A549 (cell line): Measurements from ENCODE around the gene SURF1. TPM values are rescaled to one million over a fixed set of nuclear protein-coding genes. Genes with fewer than 3 reads are reported as not detected.
A peak's percentile ranks its signal among the peaks of the same experiment; 100 is the strongest.

Source experiments
- ATAC-seq, 2 experiments: fragments of 200-7000 bp in 1 of 2; fragments of >200 bp in 1 of 2; cut with Nextera tagmentation in 1 of 2; cut with Tn5 transposase in 1 of 2; 3 replicates each; pipeline versions ENCODE4 v1.8.0 to v1.9.1; 2018 to 2020; ENCODE audit warnings: mild to moderate bottlenecking in 1 of 2, moderate library complexity in 1 of 2
- CTCF ChIA-PET: fragments of 300-600 bp; sonication (Branson Sonifier 250); formaldehyde crosslinking; extraction: SDS; loops from one replicate; lab custom pipeline; 2021; ENCODE audit warnings: antibody characterized with exemption, inconsistent platforms; lab: Yijun Ruan, JAX
- POLR2A ChIA-PET: fragments of 350-600 bp; formaldehyde crosslinking; extraction: SDS; loops from one replicate; lab custom pipeline; 2021; ENCODE audit warnings: antibody characterized with exemption, inconsistent platforms; lab: Yijun Ruan, JAX
- DNase-seq, 2 experiments: peaks; one replicate each; pipeline versions ENCODE4 v3.0.0 to v3.0.0-alpha.2; 2011 to 2016; ENCODE audit warnings: low read depth in 1 of 2, low spot score in 1 of 2
- FAIRE-seq: peaks from 2 replicates; lab custom pipeline; 2011; peaks lifted over from hg19 to GRCh38; lab: Jason Lieb, UNC
- H3K27ac ChIP-seq, 2 experiments: fragments of >200 bp; sonication (Bioruptor Twin); formaldehyde crosslinking; 3 replicates each; pipeline ENCODE4 v1.5.1; 2016 to 2017
- H3K4me1 ChIP-seq: fragments of >200 bp; sonication (Bioruptor Twin); formaldehyde crosslinking; 3 replicates; pipeline ENCODE4 v1.6.1; 2016
- H3K4me2 ChIP-seq: fragments of >200 bp; sonication (Bioruptor Twin); formaldehyde crosslinking; 3 replicates; pipeline ENCODE4 v1.6.1; 2016
- H3K4me3 ChIP-seq: fragments of >200 bp; sonication (Bioruptor Twin); formaldehyde crosslinking; 3 replicates; pipeline ENCODE4 v1.5.1; 2016
- H3K9me3 ChIP-seq: fragments of >200 bp; sonication (Bioruptor Twin); formaldehyde crosslinking; 3 replicates; pipeline ENCODE4 v1.6.1; 2016
- BHLHE40 ChIP-seq: IDR thresholded peaks from 2 replicates; pipeline ENCODE4 v1.6.1; 2012; ENCODE audit warnings: low read depth, low read length, inconsistent platforms
- CBX2 ChIP-seq: fragments of 200-600 bp; sonication (generic); IDR thresholded peaks from 2 replicates; pipeline ENCODE4 v1.6.1; 2016; ENCODE audit warnings: low read depth, mild to moderate bottlenecking, borderline replicate concordance
- CBX8 ChIP-seq: fragments of 200-600 bp; sonication (generic); IDR thresholded peaks from 2 replicates; pipeline ENCODE4 v1.6.1; 2016
- EHF ChIP-seq: fragments of 250-450 bp; sonication (Bioruptor Pico); IDR thresholded peaks from 2 replicates; pipeline ENCODE4 v1.5.0; 2020; ENCODE audit warnings: mild to moderate bottlenecking
- EHMT2 ChIP-seq: fragments of 200-600 bp; sonication (generic); IDR thresholded peaks from 2 replicates; pipeline ENCODE4 v1.6.1; 2016; ENCODE audit warnings: antibody characterized with exemption, low read depth, mild to moderate bottlenecking, moderate library complexity
- ESRRA ChIP-seq: fragments of 150-350 bp; IDR thresholded peaks from 2 replicates; pipeline ENCODE4 v1.6.1; 2014; ENCODE audit warnings: mild to moderate bottlenecking, low read length, borderline replicate concordance
- FOXS1 ChIP-seq: fragments of 250-450 bp; sonication (Bioruptor Pico); IDR thresholded peaks from 2 replicates; pipeline ENCODE4 v1.5.0; 2020; ENCODE audit warnings: mild to moderate bottlenecking, moderate library complexity
- HOXA7 ChIP-seq: fragments of 250-450 bp; sonication (Bioruptor Pico); IDR thresholded peaks from 2 replicates; pipeline ENCODE4 v1.5.0; 2020; ENCODE audit warnings: mild to moderate bottlenecking, moderate library complexity
- HOXB5 ChIP-seq: fragments of 250-450 bp; sonication (Bioruptor Pico); IDR thresholded peaks from 2 replicates; pipeline ENCODE4 v1.5.0; 2020; ENCODE audit warnings: mild to moderate bottlenecking, moderate library complexity
- JUN ChIP-seq, 2 experiments: fragments of >200 bp; sonication (Bioruptor Twin); formaldehyde crosslinking; IDR thresholded peaks; 2 replicates in 1 of 2; 3 replicates in 1 of 2; pipeline ENCODE4 v1.6.1; 2016 to 2017
- KDM5A ChIP-seq: fragments of 200-600 bp; sonication (generic); IDR thresholded peaks from 2 replicates; pipeline ENCODE4 v1.6.1; 2016; ENCODE audit warnings: antibody characterized with exemption, mild to moderate bottlenecking
- MAFK ChIP-seq: fragments of 450-650 bp; IDR thresholded peaks from 2 replicates; pipeline ENCODE4 v1.6.1; 2014; ENCODE audit not compliant: partially characterized antibody
- MAX ChIP-seq: IDR thresholded peaks from 2 replicates; pipeline ENCODE4 v1.6.1; 2012
- MAZ ChIP-seq: fragments of 150-350 bp; IDR thresholded peaks from 2 replicates; pipeline ENCODE4 v1.6.1; 2014; ENCODE audit warnings: antibody characterized with exemption, low read depth, low read length, borderline replicate concordance
- MYC ChIP-seq: IDR thresholded peaks from 2 replicates; pipeline ENCODE4 v1.6.1; 2012; ENCODE audit warnings: mild to moderate bottlenecking, inconsistent platforms, low read length, improper control_type of control experiment, borderline replicate concordance
- PBX3 ChIP-seq: IDR thresholded peaks from 2 replicates; pipeline ENCODE4 v1.6.1; 2012
- PHF8 ChIP-seq: fragments of 200-600 bp; sonication (generic); IDR thresholded peaks from 2 replicates; pipeline ENCODE4 v1.6.1; 2016; ENCODE audit warnings: low read depth, mild to moderate bottlenecking, antibody characterized with exemption, moderate library complexity, borderline replicate concordance
- POLR2A ChIP-seq: IDR thresholded peaks from 2 replicates; pipeline ENCODE4 v1.6.1; 2012; ENCODE audit warnings: mild to moderate bottlenecking, low read length
- RARB ChIP-seq: fragments of 250-450 bp; sonication (Bioruptor Pico); IDR thresholded peaks from 2 replicates; pipeline ENCODE4 v1.8.0; 2021; ENCODE audit warnings: mild to moderate bottlenecking, moderate library complexity
- TFCP2L1 ChIP-seq: fragments of 250-450 bp; sonication (Bioruptor Pico); IDR thresholded peaks from 2 replicates; pipeline ENCODE4 v1.5.0; 2021; ENCODE audit warnings: mild to moderate bottlenecking
- ZSCAN20 ChIP-seq: fragments of 250-450 bp; sonication (Bioruptor Pico); IDR thresholded peaks from 2 replicates; pipeline ENCODE4 v1.8.0; 2022; ENCODE audit warnings: mild to moderate bottlenecking, moderate library complexity
- WGBS: methylation state at CpG from one replicate; pipeline ENCODE4 v1.1.6; 2017; ENCODE audit errors: missing lambda C conversion rate; 5-methylcytosine and 5-hydroxymethylcytosine counted together
- polyA minus RNA-seq: library from RNA; depleted of rRNA, polyadenylated mRNA; stranded (reverse); fragments of >200 nt; gene quantifications from 2 replicates; pipeline ENCODE4 v1.2.3, GENCODE V29; 2011; rRNA and poly(A)+ RNA removed
- polyA plus RNA-seq, 4 experiments: library from polyadenylated mRNA; depleted of rRNA in 3 of 4; stranded (reverse); fragments of >200 nt; fragmentation: RNase III in 1 of 4; extraction: RNeasy Plus Mini Kit Qiagen cat#74134 plus additional on column Dnase treatment in 1 of 4; gene quantifications; 2 replicates in 3 of 4; 3 replicates in 1 of 4; pipeline ENCODE4 v1.2.3, GENCODE V29; 2011 to 2017
- TF ChIP-seq, protein P1 (sequence below): fragments of >200 bp; sonication (Bioruptor Twin); formaldehyde crosslinking; IDR thresholded peaks from 3 replicates; pipeline ENCODE4 v1.6.1; 2016
- TF ChIP-seq, protein P2 (sequence below): fragments of 250-450 bp; sonication (Bioruptor Pico); IDR thresholded peaks from 2 replicates; pipeline ENCODE4 v1.5.0; 2020; ENCODE audit warnings: low read depth, mild to moderate bottlenecking, moderate library complexity

Gene SURF1, protein sequence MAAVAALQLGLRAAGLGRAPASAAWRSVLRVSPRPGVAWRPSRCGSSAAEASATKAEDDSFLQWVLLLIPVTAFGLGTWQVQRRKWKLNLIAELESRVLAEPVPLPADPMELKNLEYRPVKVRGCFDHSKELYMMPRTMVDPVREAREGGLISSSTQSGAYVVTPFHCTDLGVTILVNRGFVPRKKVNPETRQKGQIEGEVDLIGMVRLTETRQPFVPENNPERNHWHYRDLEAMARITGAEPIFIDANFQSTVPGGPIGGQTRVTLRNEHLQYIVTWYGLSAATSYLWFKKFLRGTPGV
- polyA plus RNA-seq (2011; rRNA removed) (47.5 and 63.0 TPM in 2 replicates), polyA plus RNA-seq (2017; fragmentation: RNase III; extraction: RNeasy Plus Mini Kit Qiagen cat#74134 plus additional on column Dnase treatment) (25.3 to 28.6 TPM (median 27.7 TPM) in 3 replicates), polyA minus RNA-seq (19.5 and 29.0 TPM in 2 replicates)
- polyA plus RNA-seq (2012; cell fraction: cytosol; rRNA removed), result 28.8 and 32.5 TPM in 2 replicates
- 31.7 and 33.8 TPM in 2 replicates for polyA plus RNA-seq (2012; cell fraction: nucleus; rRNA removed)

DNA sequence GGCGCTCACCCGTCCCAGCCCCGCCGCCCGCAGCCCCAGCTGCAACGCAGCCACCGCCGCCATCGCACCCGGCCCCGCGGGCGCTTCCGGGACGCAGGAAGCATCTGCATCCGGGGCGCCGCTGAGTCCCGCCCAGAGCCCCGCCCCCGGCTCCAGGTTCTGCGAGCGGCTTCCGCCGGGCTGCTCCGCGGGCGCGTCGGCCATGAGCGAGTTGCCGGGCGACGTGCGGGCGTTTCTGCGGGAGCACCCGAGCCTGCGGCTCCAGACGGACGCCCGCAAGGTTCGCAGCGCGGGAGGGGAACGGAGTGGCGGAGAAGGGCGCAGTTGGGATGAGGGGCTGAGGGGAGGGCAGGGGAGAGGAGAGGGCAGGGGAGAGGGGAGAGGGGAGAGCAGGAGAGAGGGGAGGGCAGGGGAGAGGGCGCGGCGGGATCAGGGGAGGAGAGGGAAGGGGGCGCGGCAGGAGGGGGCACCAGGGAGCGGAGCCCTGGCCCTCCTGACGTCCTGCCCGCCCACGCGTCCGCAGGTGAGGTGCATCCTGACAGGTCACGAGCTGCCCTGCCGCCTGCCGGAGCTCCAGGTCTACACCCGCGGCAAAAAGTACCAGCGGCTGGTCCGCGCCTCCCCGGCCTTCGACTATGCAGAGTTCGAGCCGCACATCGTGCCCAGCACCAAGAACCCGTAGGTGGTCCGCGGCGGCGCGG, at the start of gene SURF1, which contains the start of gene SURF2:
Gene SURF1, minus strand, starts transcription at position 97 of the 701 bp plus-strand sequence. Its CDS starts 34 bp downstream, at position 63.
Gene SURF2, plus strand, starts transcription at position 160 of the 701 bp plus-strand sequence. Its CDS starts 43 bp downstream, at position 203.
- WGBS, result 0% methylated on average over 15 of the region's 78 CpGs
- ChIA-PET CTCF (interaction anchor here (0.9 to 7.5 kb wide), 8 partner anchors 10 to 248 kb away, joined by 3 to 59 read pairs (median 4); no protein-coding TSS in a partner anchor), POLR2A (interaction anchor here (0.6 to 2.0 kb wide), 6 partner anchors 8 to 326 kb away, joined by 3 to 27 read pairs (median 4); partner anchors contain the start of genes MED22, RPL7A and STKLD1)
- Histone ChIP-seq H3K4me2 (peak within 1 kb of the TSS; percentile 91), H3K4me3 (peak within 1 kb of the TSS; percentile 64), H3K27ac (peak within 1 kb of the TSS; percentile 82 to 94), H3K9me3 (no peaks in the 10 kb centered on the region), H3K4me1 (peaks cover 14% of the 10 kb centered on the region; the same call in 1 of the 3 replicates)
- peak; percentile 76 to 81 for DNase-seq
- FAIRE-seq, result no peak
- peak; percentile 69 to 80 for ATAC-seq
- TF ChIP-seq, protein P1, sequence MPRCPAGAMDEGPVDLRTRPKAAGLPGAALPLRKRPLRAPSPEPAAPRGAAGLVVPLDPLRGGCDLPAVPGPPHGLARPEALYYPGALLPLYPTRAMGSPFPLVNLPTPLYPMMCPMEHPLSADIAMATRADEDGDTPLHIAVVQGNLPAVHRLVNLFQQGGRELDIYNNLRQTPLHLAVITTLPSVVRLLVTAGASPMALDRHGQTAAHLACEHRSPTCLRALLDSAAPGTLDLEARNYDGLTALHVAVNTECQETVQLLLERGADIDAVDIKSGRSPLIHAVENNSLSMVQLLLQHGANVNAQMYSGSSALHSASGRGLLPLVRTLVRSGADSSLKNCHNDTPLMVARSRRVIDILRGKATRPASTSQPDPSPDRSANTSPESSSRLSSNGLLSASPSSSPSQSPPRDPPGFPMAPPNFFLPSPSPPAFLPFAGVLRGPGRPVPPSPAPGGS, result peak; percentile 90
- TF ChIP-seq POLR2A (peak; percentile 88), MYC (peak; percentile 33; the same call in 1 of the 2 replicates), MAX (peak; percentile 63; the same call in 1 of the 2 replicates), PBX3 (peak; percentile 38; the same call in 1 of the 2 replicates), FOXS1 (CRISPR knock-in tag) (no peak), JUN (IDR thresholded peaks at IDR 0.05) (peak; percentile 83 to 89; a peak in 4 of 5 replicates), PHF8 (peak; percentile 15; the same call in 1 of the 2 replicates), KDM5A (0 out of 2 replicates have a peak, but pooled peaks have one; percentile 14)
- TF ChIP-seq, protein P2, sequence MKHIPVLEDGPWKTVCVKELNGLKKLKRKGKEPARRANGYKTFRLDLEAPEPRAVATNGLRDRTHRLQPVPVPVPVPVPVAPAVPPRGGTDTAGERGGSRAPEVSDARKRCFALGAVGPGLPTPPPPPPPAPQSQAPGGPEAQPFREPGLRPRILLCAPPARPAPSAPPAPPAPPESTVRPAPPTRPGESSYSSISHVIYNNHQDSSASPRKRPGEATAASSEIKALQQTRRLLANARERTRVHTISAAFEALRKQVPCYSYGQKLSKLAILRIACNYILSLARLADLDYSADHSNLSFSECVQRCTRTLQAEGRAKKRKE, result no peak

- ChIA-PET POLR2A (no interaction called here), CTCF (interaction anchor here (0.6 to 4.9 kb wide), 23 partner anchors 10 to 320 kb away, joined by 3 to 45 read pairs (median 4); partner anchors contain the start of genes ADAMTS13, REXO4, STKLD1 and SURF1)
- no peak overlapping the region for H3K4me2 ChIP-seq
- H3K4me3 ChIP-seq, result no peak overlapping the region
- ATAC-seq, result no peak
- DNase-seq, result no peak
- no peaks in the 10 kb centered on the region for H3K4me1 ChIP-seq
- WGBS, result 87% methylated on average over 19 of the region's 19 CpGs
- FAIRE-seq, result no peak
- H3K27ac ChIP-seq, result no peak overlapping the region
- H3K9me3 ChIP-seq, result no peaks in the 10 kb centered on the region
- no peak for TF ChIP-seq MAZ
- no peak for TF ChIP-seq BHLHE40
- TF ChIP-seq TFCP2L1 (CRISPR knock-in tag), result no peak
- no peak for TF ChIP-seq PBX3
- no peak for TF ChIP-seq RARB (CRISPR knock-in tag)
- TF ChIP-seq CBX8, result no peak
- no peak for TF ChIP-seq KDM5A
- TF ChIP-seq HOXB5 (CRISPR knock-in tag), result no peak
- TF ChIP-seq, protein P1, result no peak
- TF ChIP-seq CBX2, result no peak
- no peak for TF ChIP-seq EHF (CRISPR knock-in tag)
- TF ChIP-seq ZSCAN20, result no peak
- no peak for TF ChIP-seq POLR2A
- TF ChIP-seq EHMT2, result no peak
- TF ChIP-seq MAFK, result no peak
- no peak for TF ChIP-seq HOXA7 (CRISPR knock-in tag)
- no peak for TF ChIP-seq ESRRA
These were observed 49.5 kb upstream of the SURF1 start for GRCh38 chr9:133405508-133406438.
